HG02970 (cell line): Measurements from ENCODE around the gene KLF7.

Source experiments
- ATAC-seq: cut with Tn5 transposase; IDR thresholded peaks from one replicate; pipeline ENCODE4 v1.9.1; 2021; ENCODE audit warnings: mild to moderate bottlenecking, moderate library complexity, moderate number of reproducible peaks; ENCODE audit not compliant: unreplicated experiment, low FRiP score

Gene KLF7

DNA sequence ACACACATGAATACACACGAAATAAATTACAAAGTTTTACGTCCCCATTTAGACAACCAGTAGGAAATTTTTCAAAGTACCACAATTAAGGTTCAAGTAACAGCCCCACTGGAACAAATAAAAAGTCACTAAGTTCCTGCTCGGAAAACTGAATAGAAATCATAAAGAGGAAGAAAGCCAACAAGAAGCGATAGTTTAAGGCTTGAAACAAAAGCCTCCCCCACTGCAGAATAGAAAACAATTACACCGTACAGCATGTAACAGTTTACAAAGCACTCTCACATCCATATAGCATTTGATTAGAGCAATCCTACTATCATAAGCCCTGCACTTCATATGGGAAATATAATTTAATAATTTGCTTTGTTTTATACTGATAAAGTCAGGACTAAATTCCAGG lies 15.5 kb downstream of the KLF7 start:
- no peak for ATAC-seq

DNA sequence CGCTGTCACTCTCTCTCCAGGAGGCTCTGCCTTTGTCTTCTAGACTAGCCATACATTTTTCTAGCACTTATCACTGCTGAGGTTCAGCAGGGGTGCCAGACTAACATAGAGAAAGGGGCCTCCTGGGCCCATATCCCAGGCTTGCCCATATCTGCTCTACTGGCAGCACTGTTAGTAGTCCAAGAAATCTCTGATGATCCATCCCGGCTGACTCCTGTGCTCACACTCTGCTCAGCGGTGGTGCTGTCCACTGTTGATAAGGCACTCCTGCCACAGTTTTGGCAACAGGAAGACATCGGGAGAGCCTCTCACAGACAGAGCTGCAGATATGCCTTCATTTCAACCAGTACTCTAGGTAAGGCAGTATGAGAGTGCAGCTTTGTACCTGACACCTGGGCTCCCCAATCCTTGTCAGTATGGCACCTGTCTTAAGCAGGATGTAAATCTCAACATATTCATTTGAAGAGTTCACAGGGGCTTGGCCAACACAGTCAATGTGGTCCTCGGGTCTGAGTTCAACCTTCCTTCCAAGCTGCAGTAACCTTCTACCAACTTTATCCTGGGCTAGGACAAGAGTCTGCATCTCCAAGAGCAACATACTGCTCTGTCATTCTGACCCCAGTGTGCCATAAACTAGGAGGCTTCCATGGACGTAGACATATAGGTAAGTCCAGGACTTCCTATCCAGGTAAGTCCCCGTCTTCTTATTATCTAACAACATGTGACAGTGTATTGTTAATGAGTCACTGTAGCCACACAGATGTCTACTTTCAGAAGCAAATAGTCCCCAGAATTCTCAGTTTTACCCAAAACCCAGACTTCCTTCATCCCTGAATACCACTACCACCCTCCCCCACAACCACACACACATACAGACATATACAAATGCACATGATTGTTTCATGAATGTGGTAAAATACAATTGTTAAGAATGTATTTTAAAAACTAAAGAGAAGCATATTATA lies 16.2 kb downstream of the KLF7 start:
- ATAC-seq: peak; percentile 55

GRCh38 chr2:207148020-207148419 lies 17.7 kb downstream of the KLF7 start:
- no peak for ATAC-seq

DNA sequence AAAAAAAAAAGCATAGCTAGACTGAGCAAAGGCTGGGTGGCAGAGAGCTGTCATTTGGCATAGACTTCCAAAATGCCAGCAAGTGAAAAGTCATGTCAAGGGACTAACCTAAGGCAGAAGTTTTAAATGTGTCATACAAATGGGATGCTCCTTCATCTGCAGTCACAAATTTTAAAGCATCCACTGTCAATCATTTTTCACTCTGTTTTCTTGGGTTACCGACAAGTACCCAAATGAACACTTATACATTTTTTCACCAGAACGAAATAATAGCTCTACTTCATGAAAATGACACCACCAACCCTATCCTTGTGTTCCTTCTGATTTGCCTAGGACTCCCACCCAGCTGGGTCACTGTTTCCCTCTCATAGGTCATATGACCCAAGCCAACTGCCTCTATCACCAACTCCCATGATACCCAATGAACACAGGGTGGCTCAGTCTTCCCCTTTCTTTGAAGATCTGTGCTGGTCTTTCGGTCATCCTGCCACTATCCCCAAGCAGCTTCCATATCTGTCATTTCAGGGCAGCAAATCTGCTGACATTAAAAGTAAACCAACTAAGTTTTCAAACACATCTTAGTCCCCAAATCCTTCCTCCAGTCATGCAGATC lies 21.5 kb downstream of the KLF7 start:
- ATAC-seq: no peak

GRCh38 chr2:207143215-207144172 lies 22.3 kb downstream of the KLF7 start:
- ATAC-seq: no peak

- ATAC-seq: no peak
These were observed 23.3 kb downstream of the KLF7 start for GRCh38 chr2:207142461-207142860.

GRCh38 chr2:207141386-207141785 lies 24.4 kb downstream of the KLF7 start:
- ATAC-seq: no peak

DNA sequence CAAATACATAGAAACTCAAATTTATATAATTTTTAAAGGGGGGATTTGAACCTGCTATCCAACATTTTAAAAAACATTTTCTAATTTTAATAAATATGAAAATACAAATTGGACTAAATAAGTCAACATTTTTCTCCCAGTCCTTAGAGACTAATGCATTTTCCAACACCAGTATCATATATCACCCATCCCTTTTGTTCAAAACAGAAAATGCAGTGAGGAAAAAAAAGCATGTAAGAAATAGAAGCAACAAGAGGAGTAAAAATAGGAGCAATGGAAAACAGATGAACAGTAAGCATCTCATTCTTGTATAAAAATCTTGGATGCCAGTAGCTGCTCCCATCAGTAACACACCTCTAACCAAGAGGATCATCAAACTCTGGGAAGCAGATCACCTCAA lies 25.5 kb downstream of the KLF7 start:
- no peak for ATAC-seq

GRCh38 chr2:207139552-207139951 lies 26.2 kb downstream of the KLF7 start:
- no peak for ATAC-seq

GRCh38 chr2:207138627-207139297 lies 27.0 kb downstream of the KLF7 start:
- no peak for ATAC-seq

GRCh38 chr2:207137596-207138337 lies 28.0 kb downstream of the KLF7 start:
- ATAC-seq: no peak

GRCh38 chr2:207136874-207137273 lies 28.9 kb downstream of the KLF7 start:
- ATAC-seq: no peak

- ATAC-seq: no peak
These were observed 29.8 kb downstream of the KLF7 start for GRCh38 chr2:207135801-207136457.

DNA sequence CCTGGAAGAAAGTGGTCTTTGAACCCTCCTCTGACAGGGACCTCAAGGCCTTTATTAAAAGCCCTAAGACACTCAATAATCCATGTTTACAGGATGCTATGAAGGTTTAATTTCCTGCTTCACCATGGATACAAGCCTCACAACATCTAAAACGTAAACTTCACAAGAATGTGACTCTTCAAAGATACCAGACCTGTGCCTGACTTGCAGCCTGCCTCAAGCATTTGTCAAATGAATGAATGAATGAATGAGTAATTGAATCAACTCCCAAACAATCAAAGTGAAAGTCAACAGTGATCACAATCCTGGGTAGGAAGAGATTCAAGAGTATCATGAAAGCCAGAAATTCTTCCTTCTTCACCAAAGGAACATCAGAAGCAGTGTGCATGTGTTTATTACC lies 30.4 kb downstream of the KLF7 start:
- ATAC-seq: no peak

- no peak for ATAC-seq
These were observed 31.8 kb downstream of the KLF7 start for GRCh38 chr2:207133820-207134519.

DNA sequence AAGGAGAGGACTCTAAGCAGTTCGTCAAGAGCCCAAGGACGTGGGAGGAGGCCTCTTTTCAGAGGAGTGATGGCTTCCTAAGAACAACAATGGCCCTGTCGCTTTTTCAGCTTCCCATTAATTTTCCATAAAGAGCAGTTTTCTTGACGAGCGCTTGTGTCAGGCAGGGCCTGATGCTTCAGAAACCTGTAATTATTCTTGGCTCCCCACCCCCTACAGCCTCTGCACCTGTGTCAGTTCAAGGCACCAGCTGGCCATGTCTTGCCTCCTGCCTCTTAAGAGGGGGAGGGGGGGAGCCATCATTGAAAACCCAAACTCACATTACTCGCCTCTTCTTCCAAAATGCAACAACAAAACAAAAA lies 32.3 kb downstream of the KLF7 start:
- no peak for ATAC-seq

DNA sequence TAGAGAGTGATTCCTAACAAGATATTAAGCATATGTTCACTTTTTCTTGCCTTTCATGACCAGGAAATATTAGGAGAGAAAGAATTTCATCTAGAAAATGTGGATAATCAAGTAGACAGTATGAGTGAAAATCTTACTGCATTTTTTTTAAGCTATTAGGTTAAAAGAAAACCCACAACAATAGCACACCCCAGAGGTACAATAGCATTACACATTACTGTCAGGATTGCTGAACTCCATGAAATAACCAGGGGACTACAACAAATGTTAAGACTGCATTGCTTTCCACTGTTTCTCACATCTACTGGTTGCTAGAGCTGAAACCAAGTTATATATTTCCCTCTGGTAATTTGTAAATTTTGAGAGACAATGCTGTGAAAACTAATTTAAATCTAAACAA lies 33.7 kb downstream of the KLF7 start:
- no peak for ATAC-seq

DNA sequence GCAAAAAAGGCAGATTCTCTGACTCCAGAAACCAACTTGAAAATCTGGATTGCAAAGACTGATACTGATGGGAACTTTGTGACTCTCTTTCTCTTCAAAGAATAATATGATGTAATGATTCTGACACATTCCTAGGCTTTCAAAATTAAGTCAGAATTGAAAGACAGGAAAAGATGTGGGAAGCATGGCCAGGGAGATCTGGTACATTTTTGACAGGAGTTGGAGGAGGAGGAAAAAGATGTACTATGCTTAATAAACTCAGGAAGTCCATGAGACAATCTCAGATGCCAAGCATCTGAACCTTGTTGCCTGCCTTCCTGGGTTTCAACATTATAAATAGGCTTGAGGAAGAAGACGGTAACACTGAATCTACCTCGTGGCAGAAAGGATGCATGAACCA lies 34.2 kb downstream of the KLF7 start:
- ATAC-seq: no peak
